Activated T-helper 2 cell treated with anti-CD3 and anti-CD28 coated beads, Interferon-gamma antibody, Interleukin-2, Interleukin-4, amounts not matched to agents 10 μg/mL and 5 μg/mL and 100 μg/mL, durations not matched to agents 14 hours and 24 hours and 36 hours (primary cell): Measurements from ENCODE around the gene AP1S1. TPM values are rescaled to one million over a fixed set of nuclear protein-coding genes. Genes with fewer than 3 reads are reported as not detected.
"Not testable (repeated sequence)": the region's sequence is repeated elsewhere in the genome, so short reads cannot be mapped to it uniquely, and the experiment has no call there.

Source experiments
- DNase-seq: peaks from one replicate; pipeline ENCODE4 v3.0.0; 2021; ENCODE audit warnings: low spot score
- H3K27ac Mint-ChIP-seq: one replicate; pipeline ENCODE4 v1.8.0; 2021; ENCODE audit warnings: mixed read lengths
- H3K27me3 Mint-ChIP-seq: one replicate; pipeline ENCODE4 v1.8.0; 2021; ENCODE audit warnings: low read depth, mixed read lengths
- H3K36me3 Mint-ChIP-seq: one replicate; pipeline ENCODE4 v1.8.0; 2021; ENCODE audit warnings: low read depth, mixed read lengths
- H3K4me1 Mint-ChIP-seq: one replicate; pipeline ENCODE4 v1.8.0; 2021; ENCODE audit warnings: low read depth, mixed read lengths
- H3K4me3 Mint-ChIP-seq: one replicate; pipeline ENCODE4 v1.8.0; 2021; ENCODE audit warnings: low read depth, mild to moderate bottlenecking, moderate library complexity, mixed read lengths
- H3K9me3 Mint-ChIP-seq: one replicate; pipeline ENCODE4 v1.8.0; 2021; ENCODE audit warnings: mixed read lengths
- intact Hi-C: fragments of 100-400 bp; cut with micrococcal nuclease; formaldehyde crosslinking; loops from one replicate; pipeline ENCODE4 v1.15.1; 2023
- total RNA-seq: library from RNA; stranded (reverse); gene quantifications from 2 replicates; pipeline ENCODE4 v1.2.3, GENCODE V29; 2022

Gene AP1S1
- 41.8 and 42.8 TPM in 2 replicates for total RNA-seq

GRCh38 chr7:101153969-101154692, at the start of gene AP1S1:
AP1S1 (plus strand) TSS chr7:101154476; CDS start chr7:101154515, 39 bp downstream.
- H3K27ac Mint-ChIP-seq, result peak within 1 kb of the TSS; percentile 74
- peak within 1 kb of the TSS; percentile 83 for H3K4me3 Mint-ChIP-seq
- DNase-seq, result peak; percentile 92
- peaks cover 4% of the 10 kb centered on the region for H3K9me3 Mint-ChIP-seq
- peaks cover 15% of the 10 kb centered on the region for H3K27me3 Mint-ChIP-seq
- intact Hi-C loops, result loop anchor here (1.0 kb wide), 2 partner anchors 10 to 11 kb away; partner anchors contain the start of gene VGF
- peaks cover 13% of the 10 kb centered on the region for H3K4me1 Mint-ChIP-seq
- H3K36me3 Mint-ChIP-seq, result peaks cover 25% of the 10 kb centered on the region

GRCh38 chr7:101104799-101105198, 49.5 kb upstream of the AP1S1 start:
- no peak overlapping the region for H3K27ac Mint-ChIP-seq
- H3K36me3 Mint-ChIP-seq, result no peaks in the 10 kb centered on the region
- intact Hi-C loops, result no loop called here
- no peak for DNase-seq
- no peak overlapping the region for H3K4me3 Mint-ChIP-seq
- peaks cover 11% of the 10 kb centered on the region for H3K27me3 Mint-ChIP-seq
- H3K4me1 Mint-ChIP-seq, result peaks cover 8% of the 10 kb centered on the region
- no peaks in the 10 kb centered on the region for H3K9me3 Mint-ChIP-seq

- H3K36me3 Mint-ChIP-seq, intact Hi-C loops, H3K27ac Mint-ChIP-seq, H3K4me1 Mint-ChIP-seq, H3K9me3 Mint-ChIP-seq, H3K4me3 Mint-ChIP-seq, DNase-seq: not testable (repeated sequence)
- peaks cover 11% of the 10 kb centered on the region for H3K27me3 Mint-ChIP-seq
Observed at GRCh38 chr7:101105248-101105647, 49.0 kb upstream of the AP1S1 start.

GRCh38 chr7:101106386-101106785, 47.9 kb upstream of the AP1S1 start:
- Mint-ChIP-seq H3K27me3 (peaks cover 6% of the 10 kb centered on the region), H3K9me3 (no peaks in the 10 kb centered on the region), H3K36me3 (no peaks in the 10 kb centered on the region), H3K4me3 (no peak overlapping the region), H3K27ac (no peak overlapping the region), H3K4me1 (no peaks in the 10 kb centered on the region)
- no peak for DNase-seq
- intact Hi-C loops, result no loop called here

GRCh38 chr7:101108330-101108857, 45.9 kb upstream of the AP1S1 start:
- H3K27me3 Mint-ChIP-seq, result peaks cover 5% of the 10 kb centered on the region
- no peaks in the 10 kb centered on the region for H3K4me1 Mint-ChIP-seq
- intact Hi-C loops, result no loop called here
- H3K9me3 Mint-ChIP-seq, result no peaks in the 10 kb centered on the region
- H3K36me3 Mint-ChIP-seq, result no peaks in the 10 kb centered on the region
- no peak overlapping the region for H3K27ac Mint-ChIP-seq
- no peak overlapping the region for H3K4me3 Mint-ChIP-seq
- no peak for DNase-seq

GRCh38 chr7:101108961-101109360, 45.3 kb upstream of the AP1S1 start:
- no peak overlapping the region for H3K27ac Mint-ChIP-seq
- intact Hi-C loops, result no loop called here
- H3K36me3 Mint-ChIP-seq, result no peaks in the 10 kb centered on the region
- peaks cover 5% of the 10 kb centered on the region for H3K27me3 Mint-ChIP-seq
- DNase-seq, result no peak
- no peaks in the 10 kb centered on the region for H3K9me3 Mint-ChIP-seq
- no peak overlapping the region for H3K4me3 Mint-ChIP-seq
- no peaks in the 10 kb centered on the region for H3K4me1 Mint-ChIP-seq

GRCh38 chr7:101109368-101109767, 44.9 kb upstream of the AP1S1 start:
- Mint-ChIP-seq H3K9me3 (no peaks in the 10 kb centered on the region), H3K27ac (no peak overlapping the region), H3K27me3 (peaks cover 4% of the 10 kb centered on the region), H3K4me3 (no peak overlapping the region), H3K4me1 (no peaks in the 10 kb centered on the region), H3K36me3 (no peaks in the 10 kb centered on the region)
- DNase-seq, result no peak
- intact Hi-C loops, result no loop called here

GRCh38 chr7:101111261-101111660, 43.0 kb upstream of the AP1S1 start:
- no peak for DNase-seq
- no peak overlapping the region for H3K4me3 Mint-ChIP-seq
- intact Hi-C loops, result no loop called here
- H3K9me3 Mint-ChIP-seq, result no peaks in the 10 kb centered on the region
- H3K27me3 Mint-ChIP-seq, result peaks cover 1% of the 10 kb centered on the region
- no peaks in the 10 kb centered on the region for H3K36me3 Mint-ChIP-seq
- H3K27ac Mint-ChIP-seq, result no peak overlapping the region
- no peaks in the 10 kb centered on the region for H3K4me1 Mint-ChIP-seq

- no peak overlapping the region for H3K27ac Mint-ChIP-seq
- H3K9me3 Mint-ChIP-seq, result no peaks in the 10 kb centered on the region
- peaks cover 2% of the 10 kb centered on the region for H3K27me3 Mint-ChIP-seq
- H3K36me3 Mint-ChIP-seq, result no peaks in the 10 kb centered on the region
- H3K4me1 Mint-ChIP-seq, result no peaks in the 10 kb centered on the region
- no peak overlapping the region for H3K4me3 Mint-ChIP-seq
- intact Hi-C loops, result no loop called here
- DNase-seq, result no peak
Observed at GRCh38 chr7:101112233-101112632, 42.0 kb upstream of the AP1S1 start.

- H3K36me3 Mint-ChIP-seq, H3K4me3 Mint-ChIP-seq, H3K27ac Mint-ChIP-seq, intact Hi-C loops, DNase-seq, H3K4me1 Mint-ChIP-seq, H3K9me3 Mint-ChIP-seq, H3K27me3 Mint-ChIP-seq: not testable (repeated sequence)
Observed at GRCh38 chr7:101113140-101113539, 41.1 kb upstream of the AP1S1 start.

GRCh38 chr7:101113836-101114235, 40.4 kb upstream of the AP1S1 start:
- no peak overlapping the region for H3K27ac Mint-ChIP-seq
- H3K9me3 Mint-ChIP-seq, result no peaks in the 10 kb centered on the region
- no peak for DNase-seq
- no peak overlapping the region for H3K4me3 Mint-ChIP-seq
- no peaks in the 10 kb centered on the region for H3K4me1 Mint-ChIP-seq
- H3K27me3 Mint-ChIP-seq, result peaks cover 2% of the 10 kb centered on the region
- no peaks in the 10 kb centered on the region for H3K36me3 Mint-ChIP-seq
- intact Hi-C loops, result no loop called here

- intact Hi-C loops, result no loop called here
- no peak overlapping the region for H3K27ac Mint-ChIP-seq
- H3K27me3 Mint-ChIP-seq, result peaks cover 4% of the 10 kb centered on the region
- H3K4me1 Mint-ChIP-seq, result no peaks in the 10 kb centered on the region
- no peaks in the 10 kb centered on the region for H3K36me3 Mint-ChIP-seq
- no peak overlapping the region for H3K4me3 Mint-ChIP-seq
- no peak for DNase-seq
- no peaks in the 10 kb centered on the region for H3K9me3 Mint-ChIP-seq
Observed at GRCh38 chr7:101114492-101114891, 39.8 kb upstream of the AP1S1 start.

- H3K4me3 Mint-ChIP-seq, result no peak overlapping the region
- H3K27me3 Mint-ChIP-seq, result peaks cover 9% of the 10 kb centered on the region
- H3K4me1 Mint-ChIP-seq, result no peaks in the 10 kb centered on the region
- H3K27ac Mint-ChIP-seq, result no peak overlapping the region
- H3K9me3 Mint-ChIP-seq, result no peaks in the 10 kb centered on the region
- intact Hi-C loops, result no loop called here
- H3K36me3 Mint-ChIP-seq, result no peaks in the 10 kb centered on the region
- no peak for DNase-seq
Observed at GRCh38 chr7:101115215-101115614, 39.1 kb upstream of the AP1S1 start.
